HEK293 (cell line): Measurements from ENCODE around the gene STAB2.

Source experiments
- CTCF ChIA-PET: fragments of 350-600 bp; formaldehyde crosslinking; extraction: SDS; loops from one replicate; lab custom pipeline; 2021; ENCODE audit warnings: antibody characterized with exemption; lab: Yijun Ruan, JAX
- POLR2A ChIA-PET: fragments of 300-600 bp; formaldehyde crosslinking; extraction: SDS; loops from one replicate; lab custom pipeline; 2020; ENCODE audit warnings: antibody characterized with exemption, inconsistent platforms; lab: Yijun Ruan, JAX
- H3K27ac ChIP-seq: fragments of 200-500 bp; sonication (Bioruptor generic); 2 replicates; pipeline ENCODE4 v1.5.1; 2014; ENCODE audit warnings: low read depth, low read length, control low read depth, inconsistent platforms; ENCODE audit errors: extremely low read depth
- H3K36me3 ChIP-seq, 2 experiments: fragments of 200-500 bp in 1 of 2; sonication (Bioruptor generic) in 1 of 2; 1 replicate in 1 of 2; 2 replicates in 1 of 2; pipeline ENCODE4 v1.5.1; 2014 to 2017; ENCODE audit warnings: inconsistent platforms in 2 of 2, low read length in 2 of 2; ENCODE audit not compliant: control insufficient read depth in 2 of 2, insufficient read depth in 1 of 2
- H3K4me1 ChIP-seq: fragments of 200-500 bp; sonication (Bioruptor generic); 2 replicates; pipeline ENCODE4 v1.5.1; 2014; ENCODE audit warnings: mild to moderate bottlenecking, low read length, inconsistent platforms; ENCODE audit not compliant: control insufficient read depth, insufficient read depth
- H3K4me3 ChIP-seq: 2 replicates; pipeline ENCODE4 v1.5.1; 2011; ENCODE audit warnings: low read depth, mild to moderate bottlenecking, control low read depth, low read length, moderate library complexity
- H3K9me3 ChIP-seq: fragments of 200-500 bp; sonication (Bioruptor generic); 2 replicates; pipeline ENCODE4 v1.5.1; 2014; ENCODE audit warnings: low read depth, low read length, inconsistent platforms; ENCODE audit not compliant: control insufficient read depth, insufficient read depth
- GLI2 ChIP-seq: fragments of 450-650 bp; formaldehyde crosslinking; IDR thresholded peaks from 2 replicates; pipeline ENCODE4; 2017; ENCODE audit warnings: missing biosample characterization, missing genetic modification characterization, low read depth, borderline replicate concordance
- SETDB1 ChIP-seq: IDR thresholded peaks from one replicate; pipeline ENCODE4 v1.6.1; 2017; ENCODE audit warnings: mild to moderate bottlenecking, low read length, moderate library complexity, mixed read lengths; ENCODE audit not compliant: insufficient read length
- TRIM28 ChIP-seq: IDR thresholded peaks from 2 replicates; pipeline ENCODE4 v1.6.1; 2011; ENCODE audit warnings: low read length, control low read depth, borderline replicate concordance
- ZBTB20 ChIP-seq: fragments of 450-650 bp; formaldehyde crosslinking; IDR thresholded peaks from 2 replicates; pipeline ENCODE4 v1.5.1; 2016; ENCODE audit warnings: missing biosample characterization, missing genetic modification characterization
- ZNF175 ChIP-seq: fragments of 450-650 bp; formaldehyde crosslinking; IDR thresholded peaks from 2 replicates; pipeline ENCODE4 v1.5.1; 2016; ENCODE audit warnings: missing biosample characterization, missing genetic modification characterization
- ZNF2 ChIP-seq: fragments of 450-650 bp; formaldehyde crosslinking; IDR thresholded peaks from 2 replicates; pipeline ENCODE4 v1.5.1; 2016; ENCODE audit warnings: missing biosample characterization, missing genetic modification characterization
- ZNF23 ChIP-seq: fragments of 450-650 bp; formaldehyde crosslinking; IDR thresholded peaks from 2 replicates; pipeline ENCODE4 v1.5.1; 2016; ENCODE audit warnings: missing biosample characterization, missing genetic modification characterization, borderline replicate concordance
- ZNF24 ChIP-seq: fragments of 450-650 bp; formaldehyde crosslinking; IDR thresholded peaks from 2 replicates; pipeline ENCODE4 v1.5.1; 2016; ENCODE audit warnings: missing biosample characterization, missing genetic modification characterization
- ZNF404 ChIP-seq: fragments of 450-650 bp; formaldehyde crosslinking; IDR thresholded peaks from 2 replicates; pipeline ENCODE4 v1.5.1; 2017; ENCODE audit warnings: missing biosample characterization, missing genetic modification characterization
- ZNF426 ChIP-seq: fragments of 450-650 bp; formaldehyde crosslinking; IDR thresholded peaks from 2 replicates; pipeline ENCODE4 v1.5.1; 2017; ENCODE audit warnings: missing biosample characterization, missing genetic modification characterization, mild to moderate bottlenecking, inconsistent platforms, moderate library complexity
- ZNF544 ChIP-seq: fragments of 450-650 bp; formaldehyde crosslinking; IDR thresholded peaks from 2 replicates; pipeline ENCODE4 v1.5.0; 2017; ENCODE audit warnings: missing biosample characterization, missing genetic modification characterization
- ZNF561 ChIP-seq: fragments of 450-650 bp; IDR thresholded peaks from 2 replicates; pipeline ENCODE4 v1.5.1; 2018; ENCODE audit warnings: missing biosample characterization, missing genetic modification characterization, borderline replicate concordance
- ZNF626 ChIP-seq: fragments of 450-650 bp; sonication (Bioruptor Pico); formaldehyde crosslinking; IDR thresholded peaks from 2 replicates; pipeline ENCODE4 v1.5.1; 2018; ENCODE audit warnings: missing biosample characterization, missing genetic modification characterization, inconsistent platforms
- ZNF837 ChIP-seq: fragments of 450-650 bp; formaldehyde crosslinking; IDR thresholded peaks from 2 replicates; pipeline ENCODE4 v1.5.1; 2016; ENCODE audit warnings: missing biosample characterization, missing genetic modification characterization
- TF ChIP-seq, protein P1 (sequence below): fragments of 450-650 bp; formaldehyde crosslinking; IDR thresholded peaks from 2 replicates; pipeline ENCODE4 v1.5.1; 2016; ENCODE audit warnings: missing biosample characterization, missing genetic modification characterization, low read depth
- TF ChIP-seq, protein P2 (sequence below): fragments of 450-650 bp; formaldehyde crosslinking; conservative IDR thresholded peaks from 2 replicates; pipeline ENCODE4 v1.5.1; 2016; ENCODE audit warnings: low read depth, missing biosample characterization, missing genetic modification characterization
- TF ChIP-seq, protein P3 (sequence below): fragments of 450-650 bp; formaldehyde crosslinking; IDR thresholded peaks from 2 replicates; pipeline ENCODE4 v1.5.1; 2016; ENCODE audit warnings: missing biosample characterization, missing genetic modification characterization

Gene STAB2

DNA sequence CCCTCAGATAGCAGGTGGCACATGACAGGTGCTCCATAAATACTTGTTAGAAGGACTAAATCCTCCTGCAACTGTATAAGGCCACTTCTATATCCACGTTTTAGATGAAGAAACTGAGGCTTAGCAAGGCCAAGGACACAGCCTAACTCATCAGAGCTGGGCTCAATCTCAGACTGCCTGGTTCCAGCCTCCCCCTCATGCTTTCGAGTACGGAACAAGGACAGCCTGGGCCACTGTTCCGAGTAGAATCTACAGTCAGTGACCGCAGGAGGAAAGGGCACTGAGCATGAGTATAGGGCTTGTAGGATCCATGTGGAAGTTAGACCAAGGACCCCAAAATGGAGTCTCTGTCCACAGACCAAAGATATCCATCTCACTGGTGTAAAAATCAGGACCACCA is 169.4 kb downstream of the STAB2 start:
- H3K4me1 ChIP-seq, result no peaks in the 10 kb centered on the region
- TF ChIP-seq ZNF626 (no peak), ZNF404 (no peak), ZNF426 (tag by site-specific recombination) (no peak), ZNF2 (tag by site-specific recombination) (no peak), ZBTB20 (no peak), ZNF24 (tag by site-specific recombination) (no peak), TRIM28 (no peak)
- TF ChIP-seq, protein P1, sequence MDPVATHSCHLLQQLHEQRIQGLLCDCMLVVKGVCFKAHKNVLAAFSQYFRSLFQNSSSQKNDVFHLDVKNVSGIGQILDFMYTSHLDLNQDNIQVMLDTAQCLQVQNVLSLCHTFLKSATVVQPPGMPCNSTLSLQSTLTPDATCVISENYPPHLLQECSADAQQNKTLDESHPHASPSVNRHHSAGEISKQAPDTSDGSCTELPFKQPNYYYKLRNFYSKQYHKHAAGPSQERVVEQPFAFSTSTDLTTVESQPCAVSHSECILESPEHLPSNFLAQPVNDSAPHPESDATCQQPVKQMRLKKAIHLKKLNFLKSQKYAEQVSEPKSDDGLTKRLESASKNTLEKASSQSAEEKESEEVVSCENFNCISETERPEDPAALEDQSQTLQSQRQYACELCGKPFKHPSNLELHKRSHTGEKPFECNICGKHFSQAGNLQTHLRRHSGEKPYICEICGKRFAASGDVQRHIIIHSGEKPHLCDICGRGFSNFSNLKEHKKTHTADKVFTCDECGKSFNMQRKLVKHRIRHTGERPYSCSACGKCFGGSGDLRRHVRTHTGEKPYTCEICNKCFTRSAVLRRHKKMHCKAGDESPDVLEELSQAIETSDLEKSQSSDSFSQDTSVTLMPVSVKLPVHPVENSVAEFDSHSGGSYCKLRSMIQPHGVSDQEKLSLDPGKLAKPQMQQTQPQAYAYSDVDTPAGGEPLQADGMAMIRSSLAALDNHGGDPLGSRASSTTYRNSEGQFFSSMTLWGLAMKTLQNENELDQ (tag by site-specific recombination), result no peak
- H3K27ac ChIP-seq, result no peak overlapping the region
- ChIA-PET POLR2A (no interaction called here), CTCF (interaction anchor here (0.9 kb wide), 1 partner anchor 114 kb away, joined by 3 read pairs; no protein-coding TSS in a partner anchor)
- no peaks in the 10 kb centered on the region for H3K9me3 ChIP-seq
- no peaks in the 10 kb centered on the region for H3K36me3 ChIP-seq
- H3K4me3 ChIP-seq, result no peak overlapping the region

DNA sequence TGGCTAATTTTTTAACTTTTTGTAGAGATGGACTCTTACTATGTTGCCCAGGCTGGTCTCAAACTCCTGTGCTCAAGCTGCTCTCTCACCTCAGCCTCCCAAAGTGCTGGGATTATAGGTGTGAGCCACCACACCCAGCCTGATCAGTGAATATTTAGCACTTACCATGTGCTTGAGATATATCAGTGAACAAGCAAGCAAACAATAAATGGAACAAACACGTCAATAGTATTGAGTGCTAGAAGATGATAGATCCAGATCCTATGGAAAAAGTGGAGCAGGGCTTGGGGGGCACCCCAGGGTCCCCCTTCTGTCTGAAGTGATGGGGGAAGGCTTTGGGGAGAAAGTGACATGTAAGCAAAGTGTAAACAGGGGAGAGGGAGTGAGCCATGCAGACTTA is 170.2 kb downstream of the STAB2 start:
- POLR2A ChIA-PET, result no interaction called here
- Histone ChIP-seq H3K9me3 (no peaks in the 10 kb centered on the region), H3K27ac (no peak overlapping the region), H3K4me3 (no peak overlapping the region), H3K4me1 (no peaks in the 10 kb centered on the region), H3K36me3 (peaks cover 0 to 4% of the 10 kb centered on the region in 2 experiments; a peak in 1 of 3 replicates)
- TF ChIP-seq ZNF544 (tag by site-specific recombination), result no peak
- no peak for TF ChIP-seq ZNF23 (tag by site-specific recombination)
- no peak for TF ChIP-seq GLI2 (tag by site-specific recombination)
- TF ChIP-seq ZNF561 (tag by site-specific recombination), result no peak
- TF ChIP-seq, protein P2, sequence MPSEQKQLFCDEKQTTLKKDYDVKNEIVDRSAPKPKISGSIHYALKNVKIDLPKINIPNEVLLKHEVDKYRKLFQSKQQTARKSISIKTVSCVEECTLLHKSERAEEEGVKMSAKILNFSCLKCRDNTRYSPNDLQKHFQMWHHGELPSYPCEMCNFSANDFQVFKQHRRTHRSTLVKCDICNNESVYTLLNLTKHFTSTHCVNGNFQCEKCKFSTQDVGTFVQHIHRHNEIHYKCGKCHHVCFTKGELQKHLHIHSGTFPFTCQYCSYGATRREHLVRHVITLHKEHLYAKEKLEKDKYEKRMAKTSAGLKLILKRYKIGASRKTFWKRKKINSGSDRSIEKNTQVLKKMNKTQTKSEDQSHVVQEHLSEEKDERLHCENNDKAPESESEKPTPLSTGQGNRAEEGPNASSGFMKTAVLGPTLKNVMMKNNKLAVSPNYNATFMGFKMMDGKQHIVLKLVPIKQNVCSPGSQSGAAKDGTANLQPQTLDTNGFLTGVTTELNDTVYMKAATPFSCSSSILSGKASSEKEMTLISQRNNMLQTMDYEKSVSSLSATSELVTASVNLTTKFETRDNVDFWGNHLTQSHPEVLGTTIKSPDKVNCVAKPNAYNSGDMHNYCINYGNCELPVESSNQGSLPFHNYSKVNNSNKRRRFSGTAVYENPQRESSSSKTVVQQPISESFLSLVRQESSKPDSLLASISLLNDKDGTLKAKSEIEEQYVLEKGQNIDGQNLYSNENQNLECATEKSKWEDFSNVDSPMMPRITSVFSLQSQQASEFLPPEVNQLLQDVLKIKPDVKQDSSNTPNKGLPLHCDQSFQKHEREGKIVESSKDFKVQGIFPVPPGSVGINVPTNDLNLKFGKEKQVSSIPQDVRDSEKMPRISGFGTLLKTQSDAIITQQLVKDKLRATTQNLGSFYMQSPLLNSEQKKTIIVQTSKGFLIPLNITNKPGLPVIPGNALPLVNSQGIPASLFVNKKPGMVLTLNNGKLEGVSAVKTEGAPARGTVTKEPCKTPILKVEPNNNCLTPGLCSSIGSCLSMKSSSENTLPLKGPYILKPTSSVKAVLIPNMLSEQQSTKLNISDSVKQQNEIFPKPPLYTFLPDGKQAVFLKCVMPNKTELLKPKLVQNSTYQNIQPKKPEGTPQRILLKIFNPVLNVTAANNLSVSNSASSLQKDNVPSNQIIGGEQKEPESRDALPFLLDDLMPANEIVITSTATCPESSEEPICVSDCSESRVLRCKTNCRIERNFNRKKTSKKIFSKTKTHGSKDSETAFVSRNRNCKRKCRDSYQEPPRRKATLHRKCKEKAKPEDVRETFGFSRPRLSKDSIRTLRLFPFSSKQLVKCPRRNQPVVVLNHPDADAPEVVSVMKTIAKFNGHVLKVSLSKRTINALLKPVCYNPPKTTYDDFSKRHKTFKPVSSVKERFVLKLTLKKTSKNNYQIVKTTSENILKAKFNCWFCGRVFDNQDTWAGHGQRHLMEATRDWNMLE (tag by site-specific recombination), result no peak
- no peak for TF ChIP-seq SETDB1
- no peak for TF ChIP-seq ZNF837 (tag by site-specific recombination)
- no peak for TF ChIP-seq ZNF175 (tag by site-specific recombination)
- TF ChIP-seq, protein P3, sequence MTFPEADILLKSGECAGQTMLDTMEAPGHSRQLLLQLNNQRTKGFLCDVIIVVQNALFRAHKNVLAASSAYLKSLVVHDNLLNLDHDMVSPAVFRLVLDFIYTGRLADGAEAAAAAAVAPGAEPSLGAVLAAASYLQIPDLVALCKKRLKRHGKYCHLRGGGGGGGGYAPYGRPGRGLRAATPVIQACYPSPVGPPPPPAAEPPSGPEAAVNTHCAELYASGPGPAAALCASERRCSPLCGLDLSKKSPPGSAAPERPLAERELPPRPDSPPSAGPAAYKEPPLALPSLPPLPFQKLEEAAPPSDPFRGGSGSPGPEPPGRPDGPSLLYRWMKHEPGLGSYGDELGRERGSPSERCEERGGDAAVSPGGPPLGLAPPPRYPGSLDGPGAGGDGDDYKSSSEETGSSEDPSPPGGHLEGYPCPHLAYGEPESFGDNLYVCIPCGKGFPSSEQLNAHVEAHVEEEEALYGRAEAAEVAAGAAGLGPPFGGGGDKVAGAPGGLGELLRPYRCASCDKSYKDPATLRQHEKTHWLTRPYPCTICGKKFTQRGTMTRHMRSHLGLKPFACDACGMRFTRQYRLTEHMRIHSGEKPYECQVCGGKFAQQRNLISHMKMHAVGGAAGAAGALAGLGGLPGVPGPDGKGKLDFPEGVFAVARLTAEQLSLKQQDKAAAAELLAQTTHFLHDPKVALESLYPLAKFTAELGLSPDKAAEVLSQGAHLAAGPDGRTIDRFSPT (tag by site-specific recombination), result no peak
- CTCF ChIA-PET, result no interaction called here
